Ishikawa (cell line): ENCODE results near the gene ROBO1.

ENCODE experiments used
- CEBPB ChIP-seq: IDR thresholded peaks from 2 replicates; pipeline ENCODE4 v1.6.1; 2012
- CREB1 ChIP-seq: IDR thresholded peaks from 2 replicates; pipeline ENCODE4 v1.6.1; 2012; ENCODE audit warnings: low read depth
- EGR1 ChIP-seq: IDR thresholded peaks from 2 replicates; pipeline ENCODE4 v1.6.1; 2012
- EP300 ChIP-seq: IDR thresholded peaks from 2 replicates; pipeline ENCODE4 v1.6.1; 2012; ENCODE audit warnings: borderline replicate concordance
- FOXM1 ChIP-seq: IDR thresholded peaks from 2 replicates; pipeline ENCODE4 v1.6.1; 2012; ENCODE audit warnings: low read depth, borderline replicate concordance
- MAX ChIP-seq: IDR thresholded peaks from 2 replicates; pipeline ENCODE4 v1.6.1; 2012
- NFIC ChIP-seq: IDR thresholded peaks from 2 replicates; pipeline ENCODE4 v1.6.1; 2012
- RAD21 ChIP-seq: IDR thresholded peaks from 2 replicates; pipeline ENCODE4 v1.6.1; 2012; ENCODE audit warnings: low read depth
- TAF1 ChIP-seq: IDR thresholded peaks from 2 replicates; pipeline ENCODE4 v1.6.1; 2012; ENCODE audit warnings: low read depth, mild to moderate bottlenecking
- TCF12 ChIP-seq: IDR thresholded peaks from 2 replicates; pipeline ENCODE4 v1.6.1; 2012; ENCODE audit warnings: low read depth
- TEAD4 ChIP-seq: IDR thresholded peaks from 2 replicates; pipeline ENCODE4 v1.6.1; 2012
- YY1 ChIP-seq: IDR thresholded peaks from 2 replicates; pipeline ENCODE4 v1.6.1; 2012; ENCODE audit warnings: low read depth
- ZBTB7A ChIP-seq: IDR thresholded peaks from 2 replicates; pipeline ENCODE4 v1.6.1; 2012; ENCODE audit warnings: low read depth
- TF ChIP-seq, protein P1 (sequence below): IDR thresholded peaks from 2 replicates; pipeline ENCODE4 v1.6.1; 2012
- TF ChIP-seq, protein P2 (sequence below): IDR thresholded peaks from 2 replicates; pipeline ENCODE4 v1.6.1; 2012; ENCODE audit warnings: low read depth, mild to moderate bottlenecking

ROBO1 gene

DNA sequence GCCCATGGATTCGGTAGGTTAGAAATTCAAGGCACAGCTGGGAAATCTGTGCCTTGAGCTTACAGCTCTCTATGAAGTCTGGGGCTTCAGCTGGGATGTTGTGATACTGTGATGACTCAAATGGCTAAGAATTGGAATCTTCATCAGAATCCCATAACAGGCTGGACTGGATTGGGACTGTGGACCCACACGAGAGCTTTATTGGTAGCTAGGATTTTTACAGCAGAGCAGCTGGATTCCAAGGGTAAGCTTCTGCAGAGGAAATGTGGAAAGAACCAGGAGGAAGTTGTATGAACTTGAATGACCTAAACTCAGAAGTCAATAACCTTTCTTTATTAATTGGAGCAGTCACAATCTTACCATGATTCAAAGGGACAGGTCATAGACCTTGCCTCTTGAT is 1187.1 kb downstream of the ROBO1 start:
- TF ChIP-seq MAX: no peak
- TF ChIP-seq TAF1: no peak
- TF ChIP-seq, protein P1, sequence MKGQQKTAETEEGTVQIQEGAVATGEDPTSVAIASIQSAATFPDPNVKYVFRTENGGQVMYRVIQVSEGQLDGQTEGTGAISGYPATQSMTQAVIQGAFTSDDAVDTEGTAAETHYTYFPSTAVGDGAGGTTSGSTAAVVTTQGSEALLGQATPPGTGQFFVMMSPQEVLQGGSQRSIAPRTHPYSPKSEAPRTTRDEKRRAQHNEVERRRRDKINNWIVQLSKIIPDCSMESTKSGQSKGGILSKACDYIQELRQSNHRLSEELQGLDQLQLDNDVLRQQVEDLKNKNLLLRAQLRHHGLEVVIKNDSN: no peak
- TF ChIP-seq NFIC: no peak
- TF ChIP-seq FOXM1: no peak
- TF ChIP-seq TCF12: no peak
- no peak for TF ChIP-seq YY1
- no peak for TF ChIP-seq CREB1

GRCh38 chr3:78571486-78571885 is 1196.3 kb downstream of the ROBO1 start:
- TF ChIP-seq TAF1 (no peak), TCF12 (no peak), ZBTB7A (no peak), YY1 (no peak), CREB1 (no peak), NFIC (no peak), RAD21 (no peak)
- TF ChIP-seq, protein P2, sequence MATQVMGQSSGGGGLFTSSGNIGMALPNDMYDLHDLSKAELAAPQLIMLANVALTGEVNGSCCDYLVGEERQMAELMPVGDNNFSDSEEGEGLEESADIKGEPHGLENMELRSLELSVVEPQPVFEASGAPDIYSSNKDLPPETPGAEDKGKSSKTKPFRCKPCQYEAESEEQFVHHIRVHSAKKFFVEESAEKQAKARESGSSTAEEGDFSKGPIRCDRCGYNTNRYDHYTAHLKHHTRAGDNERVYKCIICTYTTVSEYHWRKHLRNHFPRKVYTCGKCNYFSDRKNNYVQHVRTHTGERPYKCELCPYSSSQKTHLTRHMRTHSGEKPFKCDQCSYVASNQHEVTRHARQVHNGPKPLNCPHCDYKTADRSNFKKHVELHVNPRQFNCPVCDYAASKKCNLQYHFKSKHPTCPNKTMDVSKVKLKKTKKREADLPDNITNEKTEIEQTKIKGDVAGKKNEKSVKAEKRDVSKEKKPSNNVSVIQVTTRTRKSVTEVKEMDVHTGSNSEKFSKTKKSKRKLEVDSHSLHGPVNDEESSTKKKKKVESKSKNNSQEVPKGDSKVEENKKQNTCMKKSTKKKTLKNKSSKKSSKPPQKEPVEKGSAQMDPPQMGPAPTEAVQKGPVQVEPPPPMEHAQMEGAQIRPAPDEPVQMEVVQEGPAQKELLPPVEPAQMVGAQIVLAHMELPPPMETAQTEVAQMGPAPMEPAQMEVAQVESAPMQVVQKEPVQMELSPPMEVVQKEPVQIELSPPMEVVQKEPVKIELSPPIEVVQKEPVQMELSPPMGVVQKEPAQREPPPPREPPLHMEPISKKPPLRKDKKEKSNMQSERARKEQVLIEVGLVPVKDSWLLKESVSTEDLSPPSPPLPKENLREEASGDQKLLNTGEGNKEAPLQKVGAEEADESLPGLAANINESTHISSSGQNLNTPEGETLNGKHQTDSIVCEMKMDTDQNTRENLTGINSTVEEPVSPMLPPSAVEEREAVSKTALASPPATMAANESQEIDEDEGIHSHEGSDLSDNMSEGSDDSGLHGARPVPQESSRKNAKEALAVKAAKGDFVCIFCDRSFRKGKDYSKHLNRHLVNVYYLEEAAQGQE: no peak

GRCh38 chr3:78570496-78570895 is 1197.3 kb downstream of the ROBO1 start:
- TF ChIP-seq CEBPB (no peak), RAD21 (no peak), FOXM1 (no peak), ZBTB7A (no peak)
- TF ChIP-seq, protein P2: no peak

- TF ChIP-seq CREB1: no peak
- TF ChIP-seq YY1: no peak
- TF ChIP-seq, protein P2: no peak
- TF ChIP-seq, protein P1: no peak
- TF ChIP-seq TAF1: no peak
- no peak for TF ChIP-seq RAD21
- TF ChIP-seq TEAD4: no peak
- no peak for TF ChIP-seq FOXM1
- no peak for TF ChIP-seq EP300
- no peak for TF ChIP-seq TCF12
- TF ChIP-seq CEBPB: no peak
- TF ChIP-seq ZBTB7A: no peak
- no peak for TF ChIP-seq MAX
- no peak for TF ChIP-seq NFIC
- no peak for TF ChIP-seq EGR1
Observed at GRCh38 chr3:78569804-78570203, 1198.0 kb downstream of the ROBO1 start.

- TF ChIP-seq EP300 (no peak), FOXM1 (no peak), EGR1 (no peak), RAD21 (no peak), CEBPB (no peak), NFIC (no peak), ZBTB7A (no peak), TEAD4 (no peak), CREB1 (no peak), TAF1 (no peak), YY1 (no peak), MAX (no peak), TCF12 (no peak)
- TF ChIP-seq, protein P1: no peak
- TF ChIP-seq, protein P2: no peak
Observed at GRCh38 chr3:78565712-78566111, 1202.1 kb downstream of the ROBO1 start.
